GM12878 (cell line): ENCODE results near the gene TRIM25. TPM values are rescaled to one million over a fixed set of nuclear protein-coding genes. Genes with fewer than 3 reads are reported as not detected.
A peak's percentile ranks its signal among the peaks of the same experiment; 100 is the strongest.

ENCODE experiments used
- ATAC-seq: fragments of 200-7000 bp; cut with Tn5 transposase; 3 replicates; pipeline ENCODE4 v1.9.1; 2020; ENCODE audit warnings: mild to moderate bottlenecking, moderate library complexity
- BruUV-seq: library from RNA; stranded (reverse); fragments of 400-500 nt; replicated peaks from 2 replicates; lab custom pipeline; 2021; lab: Mats Ljungman, UMichigan
- CTCF ChIA-PET: fragments of 300-600 bp; sonication (Branson Sonifier 250); formaldehyde crosslinking; extraction: SDS; loops from one replicate; lab custom pipeline; 2021; ENCODE audit warnings: inconsistent platforms; lab: Yijun Ruan, JAX
- POLR2A ChIA-PET: fragments of 350-600 bp; formaldehyde crosslinking; extraction: SDS; loops from one replicate; lab custom pipeline; 2021; ENCODE audit warnings: inconsistent platforms; lab: Charles Lee
- RAD21 ChIA-PET: fragments of 300-600 bp; sonication (Branson Sonifier 250); formaldehyde crosslinking; loops from one replicate; lab custom pipeline; 2023; ENCODE audit warnings: antibody characterized with exemption; ENCODE audit not compliant: unreplicated experiment; lab: Charles Lee
- SMC1A ChIA-PET: fragments of 300-600 bp; sonication (Branson Sonifier 250); formaldehyde crosslinking; loops from one replicate; lab custom pipeline; 2023; ENCODE audit not compliant: unreplicated experiment, uncharacterized antibody; lab: Charles Lee
- DNase-seq: peaks from one replicate; pipeline ENCODE4 v3.0.0-alpha.2; 2011; ENCODE audit warnings: low read depth, low spot score
- FAIRE-seq: peaks from 3 replicates; lab custom pipeline; 2011; peaks lifted over from hg19 to GRCh38; lab: Jason Lieb, UNC
- H2AFZ ChIP-seq: 2 replicates; pipeline ENCODE4 v1.6.0; 2011; ENCODE audit warnings: low read depth, low read length, control low read depth; ENCODE audit not compliant: control insufficient read depth
- H3K27ac ChIP-seq: 2 replicates; pipeline ENCODE4 v1.5.1; 2011; ENCODE audit warnings: control low read depth; ENCODE audit not compliant: control insufficient read depth, insufficient read depth
- H3K27me3 ChIP-seq, 2 experiments: replicated peaks in 1 of 2; 2 replicates each; pipeline versions ENCODE4 v1.6.0 to v1.6.1; 2011; ENCODE audit warnings: low read length in 1 of 2; ENCODE audit not compliant: control insufficient read depth in 2 of 2, insufficient read depth in 2 of 2
- H3K36me3 ChIP-seq, 2 experiments: 2 replicates each; pipeline ENCODE4 v1.5.1; 2011; ENCODE audit warnings: low read length in 1 of 2; ENCODE audit not compliant: control insufficient read depth in 2 of 2, insufficient read depth in 2 of 2
- H3K4me1 ChIP-seq: 2 replicates; pipeline ENCODE4 v1.6.1; 2011; ENCODE audit warnings: mild to moderate bottlenecking, low read length, moderate library complexity, mixed read lengths; ENCODE audit not compliant: control insufficient read depth, insufficient read depth
- H3K4me2 ChIP-seq: 2 replicates; pipeline ENCODE4 v1.6.0; 2011; ENCODE audit warnings: control low read depth; ENCODE audit not compliant: control insufficient read depth, insufficient read depth
- H3K4me3 ChIP-seq: fragments of 200-600 bp; sonication (generic); 2 replicates; pipeline ENCODE4 v1.5.1; 2016
- H3K79me2 ChIP-seq: 2 replicates; pipeline ENCODE4 v1.6.0; 2011; ENCODE audit warnings: low read length; ENCODE audit not compliant: control insufficient read depth, insufficient read depth
- H3K9ac ChIP-seq: 2 replicates; pipeline ENCODE4 v1.8.0; 2011; ENCODE audit warnings: low read length, control low read depth, mixed read lengths; ENCODE audit not compliant: control insufficient read depth, insufficient read depth
- H3K9me3 ChIP-seq: replicated peaks from 3 replicates; pipeline ENCODE4 v1.5.1; 2011; ENCODE audit warnings: mild to moderate bottlenecking, low read length; ENCODE audit not compliant: control insufficient read depth, insufficient read depth
- H4K20me1 ChIP-seq: 2 replicates; pipeline ENCODE4 v1.6.0; 2011; ENCODE audit not compliant: control insufficient read depth, insufficient read depth
- CREB1 ChIP-seq: IDR thresholded peaks from 2 replicates; pipeline ENCODE4 v1.6.1; 2012; ENCODE audit warnings: low read depth, mild to moderate bottlenecking, inconsistent platforms
- EGR1 ChIP-seq, 2 experiments: IDR thresholded peaks; 1 replicate in 1 of 2; 2 replicates in 1 of 2; pipeline ENCODE4 v1.6.1; 2011 to 2012; ENCODE audit warnings: low read depth in 2 of 2, low read length in 2 of 2, borderline replicate concordance in 1 of 2, mild to moderate bottlenecking in 1 of 2, moderate library complexity in 1 of 2
- KDM1A ChIP-seq: fragments of 200-600 bp; sonication (generic); IDR thresholded peaks from 2 replicates; pipeline ENCODE4 v1.6.1; 2016; ENCODE audit warnings: borderline replicate concordance
- LARP7 ChIP-seq: fragments of 450-650 bp; IDR thresholded peaks from 2 replicates; pipeline ENCODE4 v1.6.1; 2017; ENCODE audit warnings: mild to moderate bottlenecking
- MXI1 ChIP-seq: fragments of 150-350 bp; IDR thresholded peaks from 2 replicates; pipeline ENCODE4 v1.6.1; 2011; ENCODE audit warnings: low read depth, mild to moderate bottlenecking, inconsistent platforms, low read length, improper control_type of control experiment
- NR2F1 ChIP-seq: fragments of 450-650 bp; conservative IDR thresholded peaks from 2 replicates; pipeline ENCODE4 v1.6.1; 2017; ENCODE audit warnings: mild to moderate bottlenecking
- PRDM15 ChIP-seq: fragments of 450-650 bp; formaldehyde crosslinking; IDR thresholded peaks from 2 replicates; pipeline ENCODE4 v1.4.0; 2020; ENCODE audit warnings: mild to moderate bottlenecking, moderate library complexity
- SIN3A ChIP-seq: IDR thresholded peaks from 2 replicates; pipeline ENCODE4 v1.6.1; 2012; ENCODE audit warnings: low read depth, low read length, improper control_type of control experiment
- WGBS: methylation state at CpG from one replicate; pipeline ENCODE4 v1.1.6; 2016; ENCODE audit warnings: low lambda C conversion rate; ENCODE audit not compliant: insufficient replicate concordance, insufficient coverage; ENCODE audit errors: missing lambda C conversion rate; 5-methylcytosine and 5-hydroxymethylcytosine counted together
- in situ Hi-C: fragments of 300-500 bp; cut with MboI; formaldehyde crosslinking; loops from 9 replicates; pipeline ENCODE4 v1.14.3; 2018; ENCODE audit warnings: mixed read lengths
- intact Hi-C: fragments of 100-400 bp; cut with micrococcal nuclease; formaldehyde crosslinking; loops from one replicate; pipeline ENCODE4 v1.14.2; 2022; ENCODE audit not compliant: unreplicated experiment
- polyA plus RNA-seq, 11 experiments: library from polyadenylated mRNA; depleted of rRNA in 4 of 11; unstranded in 6 of 11; stranded (reverse) in 5 of 11; fragments of >200 nt; fragmentation: Nextera tagmentation in 4 of 11; fragmentation: Illumina TruSeq in 1 of 11; extraction: Ambion mirVana in 4 of 11; extraction: Trizol in 1 of 11; gene quantifications; 1 replicate in 1 of 11; 2 replicates in 10 of 11; pipeline versions ENCODE4 v1.2.1 to v1.2.3, GENCODE V29; 2011 to 2016; ENCODE audit warnings: inconsistent platforms in 2 of 11, missing spikeins in 2 of 11, low read depth in 1 of 11
- total RNA-seq, 4 experiments: library from RNA; depleted of rRNA in 3 of 4; stranded (reverse); fragments of >200 nt in 3 of 4; fragmentation: Illumina TruSeq in 1 of 4; extraction: Trizol in 1 of 4; gene quantifications; 2 replicates each; pipeline versions ENCODE4 v1.2.1 to v1.2.3, GENCODE V29; 2013 to 2021
- TF ChIP-seq, protein P1 (sequence below): fragments of 450-650 bp; conservative IDR thresholded peaks from 2 replicates; pipeline ENCODE4 v1.6.1; 2017; ENCODE audit warnings: mild to moderate bottlenecking, moderate library complexity

Gene TRIM25
- total and polyA plus RNA-seq, 10 of the 15 experiments (the other 5 are each of a cell fraction or from before 2014, with no cell fraction given), result 10.5 to 123 (median 51.3) TPM

GRCh38 chr17:56913353-56913866 lies 439 bp downstream of the TRIM25 start:
- H4K20me1 ChIP-seq, result peaks cover 19% of the 10 kb centered on the region
- H3K9me3 ChIP-seq, result no peaks in the 10 kb centered on the region; the same call in 2 of the 3 replicates
- BruUV-seq, result TSS peak; percentile 59
- TF ChIP-seq MXI1 (peak; percentile 23; the same call in 1 of the 2 replicates), SIN3A (peak; percentile 30; the same call in 1 of the 2 replicates), LARP7 (peak; percentile 65), CREB1 (0 out of 2 replicates have a peak, but pooled peaks have one; percentile 3), EGR1 (IDR thresholded peaks at IDR 0.05; ENCODE audit: borderline replicate concordance in 1 of 2, low read depth in 2 of 2, low read length in 2 of 2) (no peak), PRDM15 (CRISPR knock-in tag) (no peak), KDM1A (no peak), NR2F1 (0 out of 2 replicates have a peak, but pooled peaks have one; percentile 1)
- TF ChIP-seq, protein P1, sequence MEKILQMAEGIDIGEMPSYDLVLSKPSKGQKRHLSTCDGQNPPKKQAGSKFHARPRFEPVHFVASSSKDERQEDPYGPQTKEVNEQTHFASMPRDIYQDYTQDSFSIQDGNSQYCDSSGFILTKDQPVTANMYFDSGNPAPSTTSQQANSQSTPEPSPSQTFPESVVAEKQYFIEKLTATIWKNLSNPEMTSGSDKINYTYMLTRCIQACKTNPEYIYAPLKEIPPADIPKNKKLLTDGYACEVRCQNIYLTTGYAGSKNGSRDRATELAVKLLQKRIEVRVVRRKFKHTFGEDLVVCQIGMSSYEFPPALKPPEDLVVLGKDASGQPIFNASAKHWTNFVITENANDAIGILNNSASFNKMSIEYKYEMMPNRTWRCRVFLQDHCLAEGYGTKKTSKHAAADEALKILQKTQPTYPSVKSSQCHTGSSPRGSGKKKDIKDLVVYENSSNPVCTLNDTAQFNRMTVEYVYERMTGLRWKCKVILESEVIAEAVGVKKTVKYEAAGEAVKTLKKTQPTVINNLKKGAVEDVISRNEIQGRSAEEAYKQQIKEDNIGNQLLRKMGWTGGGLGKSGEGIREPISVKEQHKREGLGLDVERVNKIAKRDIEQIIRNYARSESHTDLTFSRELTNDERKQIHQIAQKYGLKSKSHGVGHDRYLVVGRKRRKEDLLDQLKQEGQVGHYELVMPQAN, result peak; percentile 63; the same call in 1 of the 2 replicates
- 1% methylated on average over 44 of the region's 44 CpGs for WGBS
- intact Hi-C loops (no loop called here), in situ Hi-C loops (no loop called here)
- no peak for FAIRE-seq
- SMC1A ChIA-PET, result interaction anchor here (0.9 to 1.7 kb wide), 7 partner anchors 53 to 690 kb away, joined by 3 to 8 read pairs (median 3); partner anchors contain the start of gene SCPEP1
- no peaks in the 10 kb centered on the region for H3K27me3 ChIP-seq
- H3K36me3 ChIP-seq, result peaks cover 0 to 7% of the 10 kb centered on the region in 2 experiments; a peak in 3 of 4 replicates
- POLR2A ChIA-PET, result interaction anchor here (0.6 to 1.2 kb wide), 7 partner anchors 14 to 690 kb away, joined by 3 to 8 read pairs (median 3); partner anchors contain the start of genes C17orf67, DGKE and SCPEP1
- ATAC-seq, result peak; percentile 56
- DNase-seq, result no peak
- peak overlapping the region; percentile 79 for H2AFZ ChIP-seq
- RAD21 ChIA-PET, result interaction anchor here (0.7 to 1.6 kb wide), 7 partner anchors 44 to 92 kb away, joined by 3 to 7 read pairs (median 4); partner anchors contain the start of gene SCPEP1
- peak overlapping the region; percentile 79 for H3K9ac ChIP-seq
- H3K4me1 ChIP-seq, result peaks cover 25% of the 10 kb centered on the region
- peak overlapping the region; percentile 86 for H3K27ac ChIP-seq
- peak overlapping the region; percentile 98 for H3K4me3 ChIP-seq
- H3K4me2 ChIP-seq, result peak overlapping the region; percentile 39
- CTCF ChIA-PET, result interaction anchor here (0.7 to 1.6 kb wide), 6 partner anchors 16 to 178 kb away, joined by 3 to 5 read pairs (median 3); no protein-coding TSS in a partner anchor
- peaks cover 66% of the 10 kb centered on the region for H3K79me2 ChIP-seq
